GM19099 (cell line): ENCODE results near the gene ZNF580.

Source experiments
- POLR2A ChIP-seq: IDR thresholded peaks from 3 replicates; pipeline ENCODE4 v1.6.1; 2011; ENCODE audit warnings: low read depth; ENCODE audit not compliant: insufficient read length; ENCODE audit errors: extremely low read depth

The ZNF580 gene

DNA sequence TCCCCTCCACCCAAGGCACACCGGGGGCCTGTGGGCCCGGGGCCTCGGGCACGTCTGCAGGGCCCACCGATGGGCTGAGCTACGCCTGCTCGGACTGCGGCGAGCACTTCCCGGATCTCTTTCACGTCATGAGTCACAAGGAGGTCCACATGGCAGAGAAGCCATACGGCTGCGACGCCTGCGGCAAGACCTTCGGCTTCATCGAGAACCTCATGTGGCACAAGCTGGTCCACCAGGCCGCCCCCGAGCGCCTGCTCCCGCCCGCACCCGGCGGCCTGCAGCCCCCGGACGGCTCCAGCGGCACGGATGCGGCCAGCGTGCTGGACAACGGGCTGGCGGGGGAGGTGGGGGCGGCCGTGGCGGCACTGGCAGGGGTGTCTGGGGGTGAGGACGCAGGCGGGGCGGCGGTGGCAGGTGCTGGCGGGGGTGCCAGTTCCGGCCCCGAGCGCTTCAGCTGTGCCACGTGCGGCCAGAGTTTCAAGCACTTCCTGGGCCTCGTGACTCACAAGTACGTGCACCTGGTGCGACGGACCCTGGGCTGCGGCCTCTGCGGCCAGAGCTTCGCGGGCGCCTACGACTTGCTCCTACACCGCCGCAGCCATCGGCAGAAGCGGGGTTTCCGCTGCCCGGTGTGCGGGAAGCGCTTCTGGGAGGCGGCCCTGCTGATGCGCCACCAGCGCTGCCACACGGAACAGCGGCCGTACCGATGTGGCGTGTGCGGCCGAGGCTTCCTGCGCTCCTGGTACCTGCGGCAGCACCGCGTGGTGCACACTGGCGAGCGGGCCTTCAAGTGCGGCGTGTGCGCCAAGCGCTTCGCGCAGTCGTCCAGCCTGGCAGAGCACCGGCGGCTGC lies 25.0 kb upstream of the ZNF580 start:
- no peak for TF ChIP-seq POLR2A

DNA sequence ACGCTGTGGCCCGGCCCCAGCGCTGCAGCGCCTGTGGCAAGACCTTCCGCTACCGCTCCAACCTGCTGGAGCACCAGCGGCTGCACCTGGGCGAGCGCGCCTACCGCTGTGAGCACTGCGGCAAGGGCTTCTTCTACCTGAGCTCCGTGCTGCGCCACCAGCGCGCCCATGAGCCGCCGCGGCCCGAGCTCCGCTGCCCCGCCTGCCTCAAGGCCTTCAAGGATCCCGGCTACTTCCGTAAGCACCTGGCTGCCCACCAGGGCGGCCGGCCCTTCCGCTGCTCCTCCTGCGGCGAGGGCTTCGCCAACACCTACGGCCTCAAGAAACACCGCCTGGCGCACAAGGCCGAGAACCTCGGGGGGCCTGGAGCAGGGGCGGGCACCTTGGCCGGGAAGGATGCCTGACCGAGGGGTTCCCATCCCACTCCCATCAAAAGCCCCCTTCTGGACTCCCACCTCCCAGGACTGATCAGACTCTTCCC lies 24.4 kb upstream of the ZNF580 start:
- TF ChIP-seq POLR2A = no peak

- TF ChIP-seq POLR2A = no peak
Observed at GRCh38 chr19:55617426-55617825, 23.4 kb upstream of the ZNF580 start.

DNA sequence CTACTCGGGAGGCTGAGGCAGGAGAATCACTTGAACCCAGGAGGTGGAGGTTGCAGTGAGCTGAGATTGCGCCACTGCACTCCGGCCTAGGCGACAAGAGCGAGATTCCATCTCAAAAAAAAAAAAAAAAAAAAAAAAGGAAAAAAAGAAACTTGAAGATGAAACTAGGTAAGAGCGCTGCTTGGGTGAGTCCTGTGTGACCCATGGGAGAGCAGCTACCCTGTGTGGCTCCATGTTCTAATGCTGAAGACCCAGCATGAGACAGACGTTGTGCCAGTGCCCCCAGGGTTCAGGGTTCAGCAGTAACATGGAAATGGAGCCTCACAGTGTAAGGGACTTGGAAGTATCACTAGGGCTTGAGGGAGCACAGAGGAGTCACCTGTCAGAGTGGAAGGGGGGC lies 22.4 kb upstream of the ZNF580 start:
- TF ChIP-seq POLR2A = no peak

DNA sequence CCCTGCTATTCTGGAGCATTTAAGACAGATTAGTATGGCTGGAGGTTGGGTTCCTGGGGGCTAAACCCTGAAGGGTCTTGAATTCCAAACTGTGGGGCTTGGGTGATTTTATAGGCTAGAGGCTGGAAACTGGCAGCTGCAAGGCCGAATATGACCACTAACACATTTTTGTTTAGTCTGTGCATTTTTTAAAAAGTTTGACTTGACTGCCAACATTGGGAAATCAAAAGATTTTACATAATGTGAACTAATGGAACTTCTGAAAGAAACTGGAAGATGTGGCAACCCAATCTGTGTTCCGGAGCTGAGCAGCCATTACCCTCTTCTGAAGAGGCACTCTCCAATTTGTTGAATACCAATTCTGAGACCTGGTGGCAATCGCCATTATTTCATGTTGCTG lies 21.5 kb upstream of the ZNF580 start:
- TF ChIP-seq POLR2A = no peak

DNA sequence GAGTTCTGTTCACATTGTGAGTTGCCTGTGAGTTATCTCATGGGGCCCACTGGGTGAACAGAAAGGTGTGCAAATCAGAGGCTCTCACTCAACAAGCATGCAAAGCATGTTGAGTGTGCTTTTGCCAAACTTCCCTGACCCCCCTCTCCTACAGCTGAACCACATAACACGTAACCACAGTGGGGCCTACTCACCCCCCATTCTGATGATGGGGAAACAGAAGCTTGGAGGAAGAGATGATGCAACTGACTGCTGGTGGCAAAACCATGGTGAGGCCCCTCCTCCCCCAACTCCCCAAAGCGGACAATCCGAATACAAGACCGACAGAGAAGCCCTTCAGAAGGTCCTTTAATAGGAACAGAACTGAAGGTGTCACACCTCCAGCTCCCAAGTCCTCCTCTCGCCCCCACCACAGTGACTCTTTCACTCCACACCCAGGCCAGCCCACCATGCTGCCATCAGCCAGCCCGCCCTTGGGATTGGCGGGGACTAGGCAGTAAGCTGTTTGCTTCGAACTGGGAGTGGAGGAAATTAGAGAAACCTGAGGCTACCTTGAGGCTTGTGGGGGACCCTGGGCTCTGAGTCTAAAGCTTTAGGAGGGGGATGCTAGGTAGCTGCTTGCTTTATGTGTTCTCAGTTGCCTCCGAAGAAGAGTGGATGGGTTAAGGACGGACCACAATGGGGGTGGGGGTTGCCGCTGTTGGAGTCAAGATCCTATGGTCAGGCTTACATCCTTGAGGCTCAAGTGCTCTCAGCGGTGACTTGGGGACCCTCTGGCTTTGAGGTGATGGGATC lies 20.2 kb upstream of the ZNF580 start:
- TF ChIP-seq POLR2A = no peak

GRCh38 chr19:55621205-55621672 lies 19.6 kb upstream of the ZNF580 start:
- no peak for TF ChIP-seq POLR2A

GRCh38 chr19:55621673-55622231 lies 19.1 kb upstream of the ZNF580 start:
- no peak for TF ChIP-seq POLR2A

- no peak for TF ChIP-seq POLR2A
Observed at GRCh38 chr19:55622242-55622969, 18.4 kb upstream of the ZNF580 start.

- no peak for TF ChIP-seq POLR2A
Observed at GRCh38 chr19:55623130-55623529, 17.7 kb upstream of the ZNF580 start.

DNA sequence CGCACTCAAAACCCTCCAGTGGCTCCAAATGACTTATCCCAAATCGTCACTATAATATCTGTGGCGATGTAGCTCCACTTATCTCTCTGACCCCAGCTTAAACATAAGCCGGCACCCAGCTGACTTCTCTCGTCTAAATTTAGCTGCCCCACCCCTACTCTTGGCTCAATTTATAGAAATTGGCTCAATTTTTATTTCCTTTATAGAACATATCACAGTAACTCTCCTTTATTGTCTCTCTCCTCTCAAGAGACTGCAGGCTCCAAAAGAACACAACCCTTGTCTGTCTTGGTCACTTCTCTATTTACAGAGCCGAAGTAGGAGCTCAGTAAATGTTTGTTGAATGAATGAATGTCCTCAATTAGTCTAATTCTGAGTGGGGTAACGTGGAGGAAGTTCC lies 17.2 kb upstream of the ZNF580 start:
- TF ChIP-seq POLR2A = no peak

DNA sequence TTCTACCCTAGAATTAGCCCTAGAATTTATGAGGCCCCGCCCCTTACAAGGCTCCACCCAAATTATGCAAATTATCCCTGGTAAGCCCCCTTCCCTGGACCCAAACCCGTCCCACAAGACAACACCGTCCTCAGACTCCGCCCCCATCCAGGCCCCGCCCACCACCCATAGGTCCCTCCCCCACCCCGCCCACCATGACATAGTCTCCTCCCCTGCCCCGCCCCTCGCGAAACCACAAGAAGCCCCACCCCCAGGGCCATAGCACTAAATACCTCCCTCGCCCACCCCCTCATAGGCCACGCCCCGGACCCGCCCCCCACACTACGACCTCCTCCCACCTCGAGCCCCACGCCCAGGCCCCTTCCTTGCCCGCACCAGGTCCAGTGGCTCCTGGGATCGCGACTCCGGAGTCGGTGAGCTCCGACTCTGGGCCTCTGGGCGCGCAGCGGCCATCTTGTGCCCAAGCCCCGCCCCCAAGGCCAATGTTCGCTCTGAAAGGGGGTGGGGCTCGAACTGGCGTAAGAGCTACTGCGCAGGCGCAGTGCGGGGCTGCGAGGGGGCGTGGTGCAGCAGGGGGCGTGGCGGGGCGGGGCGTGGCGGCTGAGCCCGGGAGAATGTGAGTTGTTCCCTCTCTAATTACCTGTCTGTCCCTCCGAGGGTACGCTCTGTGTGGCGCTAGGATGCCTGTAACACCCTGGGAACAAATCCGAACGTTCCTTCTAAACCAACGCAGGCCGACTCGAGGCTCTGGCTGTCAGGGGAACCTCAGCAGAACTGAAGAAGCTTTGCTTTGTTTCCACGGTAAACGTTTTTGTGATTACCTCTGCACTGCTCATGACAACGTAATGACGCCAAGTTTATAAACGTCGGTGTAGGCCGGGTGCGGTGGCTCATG lies 16.4 kb upstream of the ZNF580 start, which contains the start of gene ZNF784:
Gene ZNF784 (minus strand): TSS at position 458 of the 895 bp plus-strand sequence. CDS start 5 bp downstream, at position 453.
- peak; percentile 90 for TF ChIP-seq POLR2A

- no peak for TF ChIP-seq POLR2A
Observed at GRCh38 chr19:55625004-55625326, 15.8 kb upstream of the ZNF580 start.

DNA sequence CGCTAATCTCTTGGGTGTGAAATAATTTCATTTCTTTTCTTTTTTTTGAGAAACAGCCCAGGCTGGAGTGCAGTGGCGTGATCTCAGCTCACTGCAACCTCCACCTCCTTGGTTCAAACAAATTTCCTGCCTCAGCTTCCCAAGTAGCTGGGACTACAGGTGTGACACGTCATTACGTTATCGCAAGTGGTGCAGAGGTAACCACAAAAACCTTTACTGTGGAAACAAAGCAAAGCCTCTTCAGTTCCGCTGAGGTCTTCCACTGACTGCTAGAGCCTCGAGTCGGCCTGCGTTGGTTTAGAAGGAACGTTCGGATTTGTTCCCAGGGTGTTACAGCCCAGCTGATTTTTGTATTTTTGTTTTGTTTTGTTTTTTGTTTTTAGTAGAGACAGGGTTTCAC lies 14.5 kb upstream of the ZNF580 start:
- no peak for TF ChIP-seq POLR2A

DNA sequence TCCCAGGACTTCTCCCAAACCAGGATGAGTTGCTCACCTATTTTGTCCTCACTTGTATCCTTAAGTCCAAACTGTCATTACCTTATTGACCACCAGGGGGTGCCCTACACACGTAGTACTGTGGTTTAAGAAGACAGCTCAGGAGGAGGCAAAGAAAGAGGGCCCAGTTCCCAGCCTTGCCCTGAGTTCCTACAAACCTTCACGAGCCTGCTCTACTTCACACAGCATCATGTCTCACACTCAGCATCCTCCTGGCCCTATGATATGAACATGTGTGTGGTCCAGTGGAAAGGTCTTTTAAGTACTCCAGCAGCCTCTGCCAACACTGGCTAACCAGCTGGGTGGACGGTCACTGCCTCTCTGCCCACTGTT lies 8.4 kb upstream of the ZNF580 start:
- TF ChIP-seq POLR2A = no peak

DNA sequence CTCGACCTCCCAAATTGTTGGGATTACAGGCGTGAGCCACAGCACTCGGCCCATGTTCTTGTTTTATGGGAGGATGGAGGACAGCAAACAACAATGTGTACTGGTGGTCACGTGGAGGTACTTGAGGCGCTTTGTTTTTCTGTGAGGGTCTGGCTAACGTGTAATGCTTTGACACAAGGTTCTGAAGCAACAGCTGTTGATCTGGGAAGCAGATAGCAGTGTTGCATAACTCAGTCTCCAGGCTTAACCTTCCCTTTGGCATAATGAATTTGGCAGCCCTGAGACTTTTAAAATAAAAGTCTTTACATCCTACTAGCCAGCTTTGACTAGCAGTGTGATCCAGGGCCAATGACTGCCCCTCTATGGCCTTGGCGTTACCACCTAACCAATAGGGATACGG lies 6.9 kb upstream of the ZNF580 start:
- TF ChIP-seq POLR2A = no peak
